A673 (cell line): ENCODE measurements around the gene ZNF592.

ENCODE experiments used
- EZH2 ChIP-seq: fragments of 200-600 bp; sonication (generic); IDR thresholded peaks from 2 replicates; pipeline ENCODE4 v1.6.1; 2017; ENCODE audit warnings: borderline replicate concordance, low read depth, mild to moderate bottlenecking, mixed read lengths, antibody characterized with exemption, low read length; ENCODE audit not compliant: poor library complexity, severe bottlenecking
- TF ChIP-seq, protein P1 (sequence below): fragments of 300-800, 200-600 bp; sonication (generic); conservative IDR thresholded peaks from 2 replicates; pipeline ENCODE4 v1.5.1; 2017; ENCODE audit warnings: low read depth, mild to moderate bottlenecking, antibody characterized with exemption, low read length, moderate library complexity, mixed read lengths

GRCh38 chr15:84714821-84715220 is 33.6 kb upstream of the ZNF592 start:
- TF ChIP-seq, protein P1, sequence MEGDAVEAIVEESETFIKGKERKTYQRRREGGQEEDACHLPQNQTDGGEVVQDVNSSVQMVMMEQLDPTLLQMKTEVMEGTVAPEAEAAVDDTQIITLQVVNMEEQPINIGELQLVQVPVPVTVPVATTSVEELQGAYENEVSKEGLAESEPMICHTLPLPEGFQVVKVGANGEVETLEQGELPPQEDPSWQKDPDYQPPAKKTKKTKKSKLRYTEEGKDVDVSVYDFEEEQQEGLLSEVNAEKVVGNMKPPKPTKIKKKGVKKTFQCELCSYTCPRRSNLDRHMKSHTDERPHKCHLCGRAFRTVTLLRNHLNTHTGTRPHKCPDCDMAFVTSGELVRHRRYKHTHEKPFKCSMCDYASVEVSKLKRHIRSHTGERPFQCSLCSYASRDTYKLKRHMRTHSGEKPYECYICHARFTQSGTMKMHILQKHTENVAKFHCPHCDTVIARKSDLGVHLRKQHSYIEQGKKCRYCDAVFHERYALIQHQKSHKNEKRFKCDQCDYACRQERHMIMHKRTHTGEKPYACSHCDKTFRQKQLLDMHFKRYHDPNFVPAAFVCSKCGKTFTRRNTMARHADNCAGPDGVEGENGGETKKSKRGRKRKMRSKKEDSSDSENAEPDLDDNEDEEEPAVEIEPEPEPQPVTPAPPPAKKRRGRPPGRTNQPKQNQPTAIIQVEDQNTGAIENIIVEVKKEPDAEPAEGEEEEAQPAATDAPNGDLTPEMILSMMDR = no peak
- no peak for TF ChIP-seq EZH2
